ENCODE results near the gene PARD3B.
A peak's percentile ranks its signal among the peaks of the same experiment; 100 is the strongest.

The PARD3B gene

DNA sequence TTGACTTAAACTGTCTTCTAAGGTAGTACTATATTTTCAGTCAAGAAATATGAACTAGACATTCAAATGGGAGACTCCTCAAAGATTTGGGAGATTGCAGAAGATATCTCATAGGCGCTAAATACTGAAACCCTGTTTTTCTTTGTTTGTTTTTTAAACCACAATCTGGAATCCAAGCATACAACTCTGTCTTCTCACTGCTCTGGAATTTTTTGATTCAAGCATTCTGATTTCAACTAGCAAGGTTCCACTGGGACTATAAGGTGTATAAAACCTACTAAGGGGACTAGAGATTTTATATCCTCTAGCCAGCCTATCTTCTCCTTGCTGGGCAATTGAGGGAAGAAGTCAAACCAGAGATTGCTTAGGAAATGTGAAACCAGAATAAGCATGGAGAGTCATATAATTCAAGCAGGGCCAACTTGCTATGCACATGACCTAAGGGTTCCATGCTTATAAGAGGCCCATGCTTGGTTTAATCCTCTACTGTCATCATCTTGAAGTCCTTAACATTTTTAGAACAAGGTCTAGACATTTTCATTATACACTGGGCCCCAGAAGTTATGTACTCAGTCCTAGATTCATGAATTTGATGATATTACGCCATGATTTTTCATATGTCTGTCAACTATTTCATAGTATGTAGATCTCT, 405.5 kb downstream of the PARD3B start:
- DNase-seq (ENCODE audit: low read depth), result peak; percentile 8

DNA sequence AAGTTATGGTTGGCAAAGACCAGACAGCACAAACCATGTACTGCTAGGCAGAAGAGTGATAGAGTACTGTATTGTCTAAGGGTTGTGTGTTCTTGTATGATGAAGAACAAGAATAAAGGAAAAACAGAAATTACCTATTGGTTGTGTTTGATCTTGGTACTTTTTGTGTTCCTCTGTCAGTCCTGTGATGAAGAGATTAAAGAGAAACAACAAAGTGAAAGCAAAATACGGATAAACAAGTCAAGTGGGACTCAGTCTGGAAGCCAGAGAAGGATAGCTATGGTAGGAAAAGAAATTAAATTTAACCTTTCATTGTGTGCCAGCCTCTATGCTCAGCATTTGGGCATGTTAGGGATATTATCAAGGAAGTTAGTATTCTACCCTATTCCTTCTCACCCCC, 413.1 kb downstream of the PARD3B start:
- no peak for DNase-seq (ENCODE audit: low read depth)

DNA sequence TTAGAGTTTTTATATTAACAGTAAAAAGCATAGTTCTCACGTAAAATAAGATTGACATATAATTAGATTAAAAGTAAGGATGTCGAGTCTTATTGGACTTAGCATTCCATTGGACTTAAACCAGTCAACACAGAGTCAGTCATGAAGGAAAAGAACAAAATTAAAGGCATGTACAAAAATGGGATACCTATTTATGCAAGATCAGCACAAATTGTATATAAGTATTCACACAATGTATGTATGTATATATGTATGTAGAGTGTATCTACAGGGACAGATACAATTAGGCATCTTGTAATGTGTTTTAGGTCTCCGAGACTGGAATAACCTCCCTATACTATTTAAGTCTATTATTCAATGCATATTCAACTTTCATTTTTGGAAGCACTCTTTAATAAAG, 419.1 kb downstream of the PARD3B start:
- no peak for DNase-seq (ENCODE audit: low read depth)

GRCh38 chr2:204966245-204966644, 421.0 kb downstream of the PARD3B start:
- no peak for DNase-seq (ENCODE audit: low read depth)

- DNase-seq (ENCODE audit: low read depth), result no peak
Measured at GRCh38 chr2:204967199-204967960, 422.1 kb downstream of the PARD3B start.

DNA sequence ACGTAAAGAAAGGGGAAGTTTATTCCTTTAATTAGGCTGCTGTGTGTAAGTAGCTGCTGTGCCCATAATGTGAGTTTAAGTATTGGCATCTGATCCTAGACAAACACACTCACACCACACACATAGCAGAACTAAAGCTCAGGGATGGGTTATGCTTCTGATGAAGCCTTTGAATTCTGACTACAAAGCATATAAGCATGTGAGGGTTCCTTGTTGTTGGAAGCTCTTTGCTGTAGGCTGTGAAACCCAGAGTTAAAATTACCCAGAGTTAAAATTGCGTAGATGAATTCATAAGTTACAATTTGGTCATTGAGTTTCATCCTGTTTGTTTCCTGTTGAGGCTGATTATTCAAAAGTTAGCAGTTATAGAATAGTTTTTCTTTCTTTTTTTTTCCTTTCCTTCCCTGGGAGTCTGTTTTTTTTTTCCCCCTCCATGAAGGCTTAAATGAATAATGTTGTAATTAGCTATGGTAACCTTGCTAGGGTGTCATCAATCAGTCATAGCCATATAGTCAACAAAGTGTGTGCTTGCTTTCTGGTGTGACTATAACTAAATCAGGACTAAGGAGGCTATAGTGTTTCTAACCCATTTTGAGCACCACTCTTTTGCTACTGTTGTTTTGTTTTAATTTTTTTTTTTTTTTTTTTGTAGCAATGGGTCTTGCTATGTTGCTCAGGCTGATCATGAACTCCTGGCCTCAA, 426.1 kb downstream of the PARD3B start:
- DNase-seq (ENCODE audit: low read depth), result no peak

DNA sequence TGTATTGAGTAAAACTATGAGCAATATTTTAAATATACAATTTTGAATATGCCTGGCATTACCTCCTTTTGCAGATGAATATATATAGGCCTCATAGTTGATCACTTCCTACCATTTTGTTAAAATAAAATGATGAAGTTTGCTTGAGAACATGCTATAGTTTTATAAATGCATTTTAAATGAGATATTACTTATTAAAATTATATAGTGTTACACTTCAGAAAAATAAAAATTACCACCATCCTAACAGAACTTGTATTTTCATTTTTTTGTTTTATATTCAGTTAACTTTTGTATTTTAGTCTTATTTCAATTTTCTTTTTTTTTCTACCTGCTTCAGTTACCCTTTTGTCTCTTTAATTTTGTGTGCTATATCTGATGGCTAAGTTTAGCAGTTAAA, 426.9 kb downstream of the PARD3B start:
- DNase-seq (ENCODE audit: low read depth), result no peak

GRCh38 chr2:204972606-204973336, 427.5 kb downstream of the PARD3B start:
- no peak for DNase-seq (ENCODE audit: low read depth)

DNA sequence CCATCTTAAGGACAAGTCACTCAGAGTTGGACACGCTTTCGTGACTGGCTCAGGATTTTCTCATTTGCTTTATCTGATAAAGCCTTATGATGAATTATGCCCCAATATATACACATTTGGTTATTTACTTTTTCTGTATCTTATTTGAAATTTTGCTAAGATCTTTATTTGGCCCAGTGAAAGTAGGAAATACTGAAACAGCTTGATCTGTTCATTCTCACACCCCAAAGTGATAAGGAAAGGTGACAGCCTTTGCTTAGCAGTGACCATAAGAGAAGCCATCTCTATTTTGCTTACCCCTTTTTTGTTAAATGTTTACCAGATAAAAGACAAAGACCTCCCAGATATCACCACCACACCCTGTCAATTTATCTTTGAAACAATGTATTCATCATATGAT, 428.3 kb downstream of the PARD3B start:
- no peak for DNase-seq (ENCODE audit: low read depth)

GRCh38 chr2:204974487-204974886, 429.2 kb downstream of the PARD3B start:
- DNase-seq (ENCODE audit: low read depth), result no peak

- no peak for DNase-seq (ENCODE audit: low read depth)
Measured at GRCh38 chr2:204977914-204978313, 432.6 kb downstream of the PARD3B start.

DNA sequence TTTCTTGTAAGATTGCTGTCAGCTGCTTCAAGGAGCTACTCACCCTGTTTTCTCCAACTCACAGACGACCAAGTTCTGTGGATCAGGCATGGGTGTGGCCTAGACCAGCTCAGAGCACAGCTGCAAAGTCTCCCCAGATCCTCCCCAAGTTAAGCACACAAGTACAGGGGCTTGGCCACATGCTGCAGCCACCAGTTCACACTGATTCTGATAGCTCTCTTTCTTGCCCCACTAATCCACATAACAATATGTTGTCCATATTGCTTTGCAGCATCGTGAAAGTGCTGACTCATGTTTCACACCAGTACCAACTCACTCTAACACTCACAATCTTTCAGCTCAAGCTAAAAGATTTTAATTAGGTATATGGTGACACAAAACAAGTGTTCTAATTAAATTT, 437.0 kb downstream of the PARD3B start:
- DNase-seq (ENCODE audit: low read depth), result no peak

GRCh38 chr2:204984518-204984917, 439.2 kb downstream of the PARD3B start:
- DNase-seq (ENCODE audit: low read depth), result no peak

DNA sequence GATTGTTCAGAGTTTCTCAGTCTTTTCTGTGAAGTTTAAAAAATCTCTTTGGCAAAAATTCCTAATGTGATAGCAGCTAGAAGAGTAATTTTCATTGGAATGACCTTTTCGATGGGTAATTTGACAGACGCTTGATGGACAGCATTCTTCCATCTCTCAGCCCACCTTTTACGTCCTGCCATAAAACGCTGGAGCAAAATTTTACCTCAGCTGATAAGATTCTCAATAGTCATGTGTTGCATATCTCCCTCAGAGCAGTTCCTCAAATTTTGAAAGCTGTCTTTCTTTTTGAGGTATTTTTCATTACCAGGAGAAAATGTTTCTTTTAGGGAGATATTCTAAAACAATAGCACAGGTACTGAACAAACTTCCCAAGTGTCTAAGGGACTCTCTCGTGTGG, 441.4 kb downstream of the PARD3B start:
- no peak for DNase-seq (ENCODE audit: low read depth)

DNA sequence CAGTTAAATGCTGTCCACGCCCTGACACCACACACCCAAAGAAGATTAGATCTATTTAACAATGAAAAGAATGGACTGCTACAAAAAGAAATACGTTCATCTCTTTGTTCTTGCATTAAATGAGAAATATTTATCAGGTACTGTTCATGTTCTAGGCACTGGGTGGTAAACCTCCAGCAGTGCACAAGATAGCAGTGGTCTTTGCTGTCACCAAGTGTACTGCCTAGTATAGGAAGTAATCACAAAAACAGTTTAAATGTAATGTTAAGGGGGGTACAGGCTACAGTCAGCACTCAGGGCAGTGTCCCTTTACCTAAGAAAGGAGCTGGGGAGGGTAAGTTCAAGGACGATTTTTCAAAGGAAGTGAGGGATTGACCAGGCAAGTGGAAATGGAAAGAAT, 443.6 kb downstream of the PARD3B start:
- DNase-seq (ENCODE audit: low read depth), result no peak

DNA sequence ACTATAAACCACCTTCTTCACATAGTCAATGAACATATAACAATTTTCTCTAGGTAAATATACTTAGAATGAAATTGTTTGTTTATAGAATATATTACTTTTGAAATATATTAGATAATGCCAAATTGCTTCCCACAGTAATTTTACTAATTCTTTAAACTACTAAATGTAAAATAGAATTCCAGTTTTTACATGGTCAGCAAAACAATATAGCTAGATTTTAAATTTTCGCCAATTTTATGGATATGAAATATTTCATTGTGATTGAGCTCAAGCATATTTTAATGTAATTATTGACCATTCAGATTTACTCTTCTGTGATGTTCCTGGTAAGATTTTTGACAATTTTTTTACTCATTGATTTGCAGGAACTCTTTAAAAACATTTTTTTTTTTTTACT, 444.6 kb downstream of the PARD3B start:
- DNase-seq (ENCODE audit: low read depth), result no peak

DNA sequence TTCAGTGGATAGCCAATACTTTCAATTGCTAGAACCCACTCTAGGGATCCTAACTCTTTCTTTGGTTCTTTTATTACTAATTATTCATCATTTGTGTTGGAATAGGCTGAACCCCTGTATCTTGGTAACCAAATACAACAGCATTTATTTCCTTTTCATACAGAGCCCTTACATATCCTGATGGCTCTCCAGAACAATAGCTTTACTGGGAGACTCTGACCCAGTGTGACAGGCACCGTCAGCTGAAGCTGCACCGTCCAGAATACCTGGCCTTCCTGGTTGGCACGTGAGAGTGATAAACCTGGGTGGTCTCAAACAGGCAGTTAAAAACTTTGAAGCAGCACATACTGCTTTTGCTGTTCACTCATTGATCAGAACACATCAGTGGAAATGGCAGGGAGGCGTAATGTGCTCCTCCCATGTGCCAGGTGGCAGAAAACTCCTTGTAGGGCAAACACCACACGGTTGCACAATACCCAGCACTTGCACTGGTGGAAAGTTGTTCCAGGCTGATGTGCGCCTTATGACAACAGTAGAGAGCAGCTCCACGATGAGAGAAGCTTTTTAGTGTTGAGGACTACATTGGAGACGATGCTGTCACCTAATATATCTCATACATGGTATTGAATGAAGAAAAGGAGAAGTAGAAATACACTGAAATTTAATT, 456.2 kb downstream of the PARD3B start:
- no peak for DNase-seq (ENCODE audit: low read depth)

DNA sequence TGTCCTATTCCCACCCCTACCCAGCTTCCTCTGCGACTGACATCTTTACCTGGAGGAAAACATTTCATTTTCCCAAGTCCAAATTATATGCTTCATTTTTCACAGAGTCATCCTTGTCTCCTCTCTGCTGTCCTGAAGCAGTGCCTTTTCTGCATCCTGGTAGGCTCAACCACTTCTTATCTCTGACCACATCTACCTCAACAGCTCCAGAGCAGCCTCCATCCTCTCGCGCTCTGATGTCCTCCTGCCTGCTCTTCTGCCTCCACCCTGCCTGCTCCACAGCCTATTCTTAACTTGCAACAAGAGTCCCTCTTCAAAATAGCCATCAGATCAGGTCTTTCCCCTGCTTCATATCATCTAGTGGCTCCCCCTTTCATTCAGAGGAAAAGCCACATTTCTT, 457.1 kb downstream of the PARD3B start:
- no peak for DNase-seq (ENCODE audit: low read depth)

- no peak for DNase-seq (ENCODE audit: low read depth)
Measured at GRCh38 chr2:205003288-205003687, 458.0 kb downstream of the PARD3B start.

GRCh38 chr2:205010196-205010595, 464.9 kb downstream of the PARD3B start:
- no peak for DNase-seq (ENCODE audit: low read depth)

DNA sequence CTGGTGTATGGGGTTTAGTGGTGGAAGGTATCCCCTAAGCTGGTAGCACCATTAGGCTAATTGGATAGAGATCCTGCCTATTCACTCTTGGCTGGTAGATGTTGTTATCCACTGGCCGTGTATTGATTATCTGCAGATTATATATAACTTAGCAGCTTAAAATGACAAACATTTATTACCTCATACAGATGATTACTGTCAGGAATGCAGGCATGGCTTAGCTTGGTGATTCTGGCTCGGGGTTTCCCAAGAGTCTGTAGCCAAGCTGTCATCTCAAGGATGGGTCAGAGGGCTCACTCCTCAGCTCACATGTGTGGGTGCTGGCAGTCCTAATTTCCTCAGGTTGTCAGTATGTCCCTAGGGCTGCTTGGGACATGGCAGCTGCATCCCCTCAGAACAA, 465.8 kb downstream of the PARD3B start:
- no peak for DNase-seq (ENCODE audit: low read depth)

GRCh38 chr2:205012961-205013360, 467.7 kb downstream of the PARD3B start:
- no peak for DNase-seq (ENCODE audit: low read depth)

All from non-pigmented ciliary epithelial cell (primary cell).